Right lobe of liver (tissue), 6 donors: ENCODE data around the gene FAM110C. TPM values are rescaled to one million over a fixed set of nuclear protein-coding genes. Genes with fewer than 3 reads are reported as not detected.

ENCODE experiments used
- ATAC-seq, 4 donors: fragments of 200-7000 bp; cut with Tn5 transposase; one replicate each; pipeline ENCODE4 v1.9.1; 2020; ENCODE audit warnings: mild to moderate bottlenecking in 4 of 4, moderate library complexity in 4 of 4
- DNase-seq, 3 donors: peaks; one replicate each; pipeline ENCODE4 v3.0.0-alpha.2; 2020
- H3K27ac ChIP-seq, 3 donors: fragments of 200-600 bp; one replicate each; pipeline ENCODE4 v1.8.0; 2022
- H3K27me3 ChIP-seq, 2 donors: fragments of 200-600 bp; one replicate each; pipeline ENCODE4 v1.8.0; 2022
- H3K36me3 ChIP-seq, 4 donors: fragments of 200-600 bp; sonication (generic) in 1 of 4; one replicate each; pipeline versions ENCODE4 v1.5.1 to v1.8.0; 2017 to 2022; ENCODE audit warnings: control low read depth in 1 of 4
- H3K4me1 ChIP-seq, 4 donors: fragments of 200-600 bp; sonication (generic) in 1 of 4; one replicate each; pipeline versions ENCODE4 v1.5.1 to v1.8.0; 2017 to 2022; ENCODE audit warnings: control low read depth in 1 of 4
- H3K4me3 ChIP-seq, 3 donors: fragments of 200-600 bp; one replicate each; pipeline ENCODE4 v1.8.0; 2022
- H3K9me3 ChIP-seq, 4 donors: fragments of 200-600 bp; sonication (generic) in 1 of 4; one replicate each; pipeline versions ENCODE4 v1.5.1 to v1.8.0; 2017 to 2022; ENCODE audit warnings: control low read depth in 1 of 4
- POLR2A ChIP-seq: fragments of 450-650 bp; IDR thresholded peaks from one replicate; pipeline ENCODE4 v1.6.1; 2017; ENCODE audit warnings: antibody characterized with exemption, mild to moderate bottlenecking
- WGBS: methylation state at CpG from one replicate; pipeline ENCODE4 v1.1.6; 2018; ENCODE audit warnings: low coverage, low lambda C conversion rate; ENCODE audit not compliant: insufficient coverage; ENCODE audit errors: missing lambda C conversion rate; 5-methylcytosine and 5-hydroxymethylcytosine counted together
- intact Hi-C, 2 donors: fragments of 100-400 bp; cut with DNase I; formaldehyde crosslinking; loops; one replicate each; pipeline versions ENCODE4 v1.11.2 to v1.14.1; 2022
- total RNA-seq, 6 experiments: library from RNA; depleted of rRNA in 2 of 6; stranded (reverse); fragments of >200 nt in 2 of 6; fragmentation: NEBNext Ultra II Directional in 3 of 6; extraction: Animal tissue kit (Norgen Biotek cat#: 25700) in 3 of 6; gene quantifications; one replicate each; pipeline versions ENCODE4 v1.1.0 to v1.2.4, GENCODE V29; 2016 to 2023
- TF ChIP-seq, protein P1 (sequence below), 4 donors: fragments of 200-600 bp in 3 of 4; fragments of 450-650 bp in 1 of 4; IDR thresholded peaks; one replicate each; pipeline versions ENCODE4 v1.5.1 to v1.8.0; 2016 to 2022; ENCODE audit warnings: antibody characterized with exemption in 4 of 4, mild to moderate bottlenecking in 2 of 4
- donor health status: DM: no; HTN: yes; CAD: no.
- donor health status: DM: no; HTN: no; CAD: no.
- donor health status: DM: no; HTN: no; CAD: no.
- donor health status: DM: no; HTN: yes; CAD: no.
- donor health status: DM: no; HTN: yes; CAD: no.

FAM110C gene
- total RNA-seq, 6 experiments from 2014 or later = 5.6 to 17.8 (median 8.8) TPM

DNA sequence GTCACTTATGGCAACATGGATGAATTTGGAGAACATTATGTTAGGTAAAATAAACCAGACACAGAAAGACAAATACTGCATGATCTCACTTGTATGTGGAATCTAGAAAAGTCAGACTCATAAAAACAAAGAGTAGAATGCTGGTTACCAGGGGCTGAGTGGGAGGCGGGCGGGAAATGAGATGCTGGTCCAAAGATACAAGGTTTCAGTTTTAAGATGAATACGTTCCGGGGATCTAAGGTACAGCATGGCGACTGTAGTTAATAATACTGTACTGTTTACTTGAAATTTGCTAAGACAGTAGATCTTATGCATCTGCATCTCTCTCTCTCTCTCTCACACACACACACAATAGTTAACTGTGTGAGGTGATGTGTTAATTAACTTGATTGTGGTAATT lies 14.2 kb downstream of the FAM110C start:
- 100% methylated on average over 5 of the region's 5 CpGs for WGBS
- ATAC-seq (no peak), DNase-seq (no peak)
- Histone ChIP-seq H3K27ac (no peak overlapping the region), H3K27me3 (no peaks in the 10 kb centered on the region), H3K4me3 (no peak overlapping the region), H3K4me1 (peaks cover 0 to 8% (median 4%) of the 10 kb centered on the region in 4 donors), H3K36me3 (peaks cover 0 to 6% (median 3%) of the 10 kb centered on the region in 4 donors), H3K9me3 (no peaks in the 10 kb centered on the region)
- TF ChIP-seq, protein P1, sequence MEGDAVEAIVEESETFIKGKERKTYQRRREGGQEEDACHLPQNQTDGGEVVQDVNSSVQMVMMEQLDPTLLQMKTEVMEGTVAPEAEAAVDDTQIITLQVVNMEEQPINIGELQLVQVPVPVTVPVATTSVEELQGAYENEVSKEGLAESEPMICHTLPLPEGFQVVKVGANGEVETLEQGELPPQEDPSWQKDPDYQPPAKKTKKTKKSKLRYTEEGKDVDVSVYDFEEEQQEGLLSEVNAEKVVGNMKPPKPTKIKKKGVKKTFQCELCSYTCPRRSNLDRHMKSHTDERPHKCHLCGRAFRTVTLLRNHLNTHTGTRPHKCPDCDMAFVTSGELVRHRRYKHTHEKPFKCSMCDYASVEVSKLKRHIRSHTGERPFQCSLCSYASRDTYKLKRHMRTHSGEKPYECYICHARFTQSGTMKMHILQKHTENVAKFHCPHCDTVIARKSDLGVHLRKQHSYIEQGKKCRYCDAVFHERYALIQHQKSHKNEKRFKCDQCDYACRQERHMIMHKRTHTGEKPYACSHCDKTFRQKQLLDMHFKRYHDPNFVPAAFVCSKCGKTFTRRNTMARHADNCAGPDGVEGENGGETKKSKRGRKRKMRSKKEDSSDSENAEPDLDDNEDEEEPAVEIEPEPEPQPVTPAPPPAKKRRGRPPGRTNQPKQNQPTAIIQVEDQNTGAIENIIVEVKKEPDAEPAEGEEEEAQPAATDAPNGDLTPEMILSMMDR (IDR thresholded peaks at IDR 0.05) = no peak
- no peak for TF ChIP-seq POLR2A
- intact Hi-C loops = no loop called here

DNA sequence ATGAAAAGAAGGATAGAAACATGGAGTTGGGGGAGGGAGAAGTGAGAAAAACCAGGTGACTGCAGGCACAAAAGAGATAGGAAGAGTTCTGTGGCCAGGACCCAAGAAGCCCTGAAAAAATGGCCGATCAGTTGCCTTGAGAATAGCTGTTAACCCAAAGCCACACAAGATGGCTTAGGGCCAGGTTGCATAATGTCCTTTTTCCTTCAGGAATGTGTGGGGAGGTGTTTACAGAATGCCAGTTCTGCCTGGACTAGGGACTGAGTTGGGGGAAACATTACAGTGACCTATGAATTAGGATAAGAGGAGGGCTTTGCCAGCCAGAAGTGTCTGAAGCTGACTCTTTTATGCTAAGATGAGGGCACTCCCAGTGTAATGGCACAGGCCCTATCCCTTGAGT lies 17.1 kb downstream of the FAM110C start:
- no peak overlapping the region for H3K27ac ChIP-seq
- peaks cover 0 to 14% (median 7%) of the 10 kb centered on the region in 4 donors for H3K4me1 ChIP-seq
- intact Hi-C loops = no loop called here
- ATAC-seq (peak; percentile 66 to 76 (median 73)), DNase-seq (no peak)
- no peaks in the 10 kb centered on the region for H3K36me3 ChIP-seq
- H3K4me3 ChIP-seq = no peak overlapping the region
- H3K27me3 ChIP-seq = no peaks in the 10 kb centered on the region
- no peaks in the 10 kb centered on the region for H3K9me3 ChIP-seq
- TF ChIP-seq POLR2A = no peak
- TF ChIP-seq, protein P1 (IDR thresholded peaks at IDR 0.05) = no peak
- 25% methylated on average over 1 of the region's 1 CpG for WGBS

GRCh38 chr2:28406-28975 lies 17.8 kb downstream of the FAM110C start:
- no peaks in the 10 kb centered on the region for H3K27me3 ChIP-seq
- no peaks in the 10 kb centered on the region for H3K9me3 ChIP-seq
- TF ChIP-seq, protein P1 (IDR thresholded peaks at IDR 0.05) = no peak
- TF ChIP-seq POLR2A = no peak
- 56% methylated on average over 5 of the region's 5 CpGs for WGBS
- no peak overlapping the region for H3K27ac ChIP-seq
- no peaks in the 10 kb centered on the region for H3K36me3 ChIP-seq
- H3K4me1 ChIP-seq = peaks cover 0 to 16% (median 8%) of the 10 kb centered on the region in 4 donors
- no peak for DNase-seq
- ATAC-seq = no peak
- no peak overlapping the region for H3K4me3 ChIP-seq
- intact Hi-C loops = no loop called here

DNA sequence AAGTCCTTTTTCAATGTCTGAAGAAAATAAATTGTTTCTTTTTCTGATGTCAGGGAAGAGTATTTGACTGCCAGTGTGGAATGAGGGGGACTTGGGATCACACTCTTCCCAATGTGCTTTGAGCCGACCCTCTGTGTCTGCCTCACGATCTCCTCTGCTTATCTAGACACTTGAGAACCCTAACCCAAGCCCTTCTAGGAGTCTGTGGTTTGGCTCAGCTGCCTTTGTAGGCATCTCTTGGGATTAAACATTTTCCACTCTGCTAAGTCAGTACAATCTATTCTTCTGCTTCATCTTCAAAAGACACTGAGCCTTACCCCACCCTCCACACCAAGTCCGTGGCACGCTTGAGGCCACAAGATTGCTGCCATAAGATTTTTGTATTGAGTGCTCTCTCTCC lies 19.4 kb downstream of the FAM110C start:
- ATAC-seq (no peak), DNase-seq (no peak)
- H3K27ac ChIP-seq = no peak overlapping the region
- no peak for TF ChIP-seq POLR2A
- TF ChIP-seq, protein P1 (IDR thresholded peaks at IDR 0.05) = no peak
- WGBS = 90% methylated on average over 4 of the region's 4 CpGs
- H3K27me3 ChIP-seq = no peaks in the 10 kb centered on the region
- intact Hi-C loops = no loop called here
- H3K4me3 ChIP-seq = no peak overlapping the region
- no peaks in the 10 kb centered on the region for H3K9me3 ChIP-seq
- no peaks in the 10 kb centered on the region for H3K36me3 ChIP-seq
- peaks cover 0 to 25% (median 12%) of the 10 kb centered on the region in 4 donors for H3K4me1 ChIP-seq
